HUES6 (cell line): Measurements from ENCODE around the gene GPR37.

Experiments
- H3K27ac ChIP-seq: 2 replicates; pipeline ENCODE4 v1.7.0; 2013; ENCODE audit warnings: low read depth, mild to moderate bottlenecking, low read length, inconsistent platforms
- H3K27me3 ChIP-seq: 2 replicates; pipeline ENCODE4 v1.6.1; 2013; ENCODE audit warnings: low read length; ENCODE audit not compliant: control insufficient read depth, insufficient read depth
- H3K36me3 ChIP-seq: 2 replicates; pipeline ENCODE4 v1.6.1; 2013; ENCODE audit warnings: low read length; ENCODE audit not compliant: control insufficient read depth, insufficient read depth
- H3K4me1 ChIP-seq: 2 replicates; pipeline ENCODE4 v1.6.1; 2013; ENCODE audit warnings: low read length; ENCODE audit not compliant: control insufficient read depth, insufficient read depth
- H3K4me3 ChIP-seq: 2 replicates; pipeline ENCODE4 v1.5.1; 2013; ENCODE audit warnings: low read depth, low read length
- H3K9ac ChIP-seq: one replicate; pipeline ENCODE4 v1.6.1; 2013; ENCODE audit warnings: mild to moderate bottlenecking, low read length
- H3K9me3 ChIP-seq: 2 replicates; pipeline ENCODE4 v1.6.1; 2013; ENCODE audit warnings: low read depth, low read length; ENCODE audit not compliant: control insufficient read depth, insufficient read depth

Gene GPR37

GRCh38 chr7:124724507-124725192 is 40.9 kb downstream of the GPR37 start:
- no peak overlapping the region for H3K4me3 ChIP-seq
- no peaks in the 10 kb centered on the region for H3K36me3 ChIP-seq
- no peak overlapping the region for H3K9ac ChIP-seq
- H3K9me3 ChIP-seq, result peaks cover 11% of the 10 kb centered on the region
- no peak overlapping the region for H3K27ac ChIP-seq
- H3K27me3 ChIP-seq, result no peaks in the 10 kb centered on the region
- H3K4me1 ChIP-seq, result peaks cover 28% of the 10 kb centered on the region

GRCh38 chr7:124724079-124724478 is 41.5 kb downstream of the GPR37 start:
- Histone ChIP-seq H3K27me3 (no peaks in the 10 kb centered on the region), H3K9ac (no peak overlapping the region), H3K4me3 (no peak overlapping the region), H3K27ac (no peak overlapping the region), H3K9me3 (peaks cover 11% of the 10 kb centered on the region), H3K4me1 (peaks cover 32% of the 10 kb centered on the region), H3K36me3 (no peaks in the 10 kb centered on the region)

- Histone ChIP-seq H3K4me1 (peaks cover 27% of the 10 kb centered on the region), H3K27me3 (no peaks in the 10 kb centered on the region), H3K9ac (no peak overlapping the region), H3K27ac (peak overlapping the region; percentile 57; the same call in 1 of the 2 replicates), H3K4me3 (no peak overlapping the region), H3K9me3 (peaks cover 5% of the 10 kb centered on the region; the same call in 1 of the 2 replicates), H3K36me3 (no peaks in the 10 kb centered on the region)
Observed at GRCh38 chr7:124723012-124723411, 42.6 kb downstream of the GPR37 start.

GRCh38 chr7:124722292-124722691 is 43.3 kb downstream of the GPR37 start:
- Histone ChIP-seq H3K27me3 (no peaks in the 10 kb centered on the region), H3K9me3 (peaks cover 1% of the 10 kb centered on the region; the same call in 1 of the 2 replicates), H3K4me3 (no peak overlapping the region), H3K9ac (no peak overlapping the region), H3K36me3 (no peaks in the 10 kb centered on the region), H3K4me1 (peaks cover 27% of the 10 kb centered on the region), H3K27ac (no peak overlapping the region)

- Histone ChIP-seq H3K27ac (no peak overlapping the region), H3K4me3 (no peak overlapping the region), H3K27me3 (no peaks in the 10 kb centered on the region), H3K9ac (no peak overlapping the region), H3K9me3 (peaks cover 5% of the 10 kb centered on the region; the same call in 1 of the 2 replicates), H3K4me1 (peaks cover 26% of the 10 kb centered on the region), H3K36me3 (no peaks in the 10 kb centered on the region)
Observed at GRCh38 chr7:124720195-124720594, 45.4 kb downstream of the GPR37 start.

- Histone ChIP-seq H3K4me1 (peaks cover 11% of the 10 kb centered on the region; the same call in 1 of the 2 replicates), H3K4me3 (no peak overlapping the region), H3K9ac (no peak overlapping the region), H3K27me3 (no peaks in the 10 kb centered on the region), H3K9me3 (peaks cover 5% of the 10 kb centered on the region; the same call in 1 of the 2 replicates), H3K36me3 (no peaks in the 10 kb centered on the region), H3K27ac (no peak overlapping the region)
Observed at GRCh38 chr7:124718032-124718766, 47.4 kb downstream of the GPR37 start.

- no peaks in the 10 kb centered on the region for H3K36me3 ChIP-seq
- no peak overlapping the region for H3K27ac ChIP-seq
- H3K9ac ChIP-seq, result no peak overlapping the region
- no peaks in the 10 kb centered on the region for H3K27me3 ChIP-seq
- H3K4me3 ChIP-seq, result no peak overlapping the region
- peaks cover 20% of the 10 kb centered on the region for H3K4me1 ChIP-seq
- H3K9me3 ChIP-seq, result peaks cover 5% of the 10 kb centered on the region; the same call in 1 of the 2 replicates
Observed at GRCh38 chr7:124716894-124717293, 48.7 kb downstream of the GPR37 start.

GRCh38 chr7:124713086-124713485 is 52.5 kb downstream of the GPR37 start:
- H3K9ac ChIP-seq, result no peak overlapping the region
- H3K4me1 ChIP-seq, result peaks cover 17% of the 10 kb centered on the region
- H3K27me3 ChIP-seq, result no peaks in the 10 kb centered on the region
- no peak overlapping the region for H3K4me3 ChIP-seq
- no peak overlapping the region for H3K27ac ChIP-seq
- H3K9me3 ChIP-seq, result peaks cover 5% of the 10 kb centered on the region; the same call in 1 of the 2 replicates
- no peaks in the 10 kb centered on the region for H3K36me3 ChIP-seq

GRCh38 chr7:124712017-124712416 is 53.6 kb downstream of the GPR37 start:
- peaks cover 5% of the 10 kb centered on the region for H3K9me3 ChIP-seq
- peak overlapping the region; percentile 74 for H3K27ac ChIP-seq
- no peak overlapping the region for H3K4me3 ChIP-seq
- no peak overlapping the region for H3K9ac ChIP-seq
- no peaks in the 10 kb centered on the region for H3K27me3 ChIP-seq
- H3K36me3 ChIP-seq, result no peaks in the 10 kb centered on the region
- H3K4me1 ChIP-seq, result peaks cover 17% of the 10 kb centered on the region

- no peak overlapping the region for H3K27ac ChIP-seq
- no peaks in the 10 kb centered on the region for H3K27me3 ChIP-seq
- H3K36me3 ChIP-seq, result no peaks in the 10 kb centered on the region
- no peak overlapping the region for H3K4me3 ChIP-seq
- H3K4me1 ChIP-seq, result no peaks in the 10 kb centered on the region
- H3K9me3 ChIP-seq, result no peaks in the 10 kb centered on the region
- no peak overlapping the region for H3K9ac ChIP-seq
Observed at GRCh38 chr7:124702385-124702784, 63.2 kb downstream of the GPR37 start.

GRCh38 chr7:124701955-124702354 is 63.6 kb downstream of the GPR37 start:
- H3K9me3 ChIP-seq, result no peaks in the 10 kb centered on the region
- H3K36me3 ChIP-seq, result no peaks in the 10 kb centered on the region
- no peak overlapping the region for H3K4me3 ChIP-seq
- no peaks in the 10 kb centered on the region for H3K27me3 ChIP-seq
- H3K27ac ChIP-seq, result no peak overlapping the region
- H3K4me1 ChIP-seq, result no peaks in the 10 kb centered on the region
- H3K9ac ChIP-seq, result no peak overlapping the region
